HCT116 (cell line): ENCODE results near the gene PPTC7.

Experiments used
- MAX ChIP-seq: IDR thresholded peaks from 2 replicates; pipeline ENCODE4 v1.6.1; 2012
- SP1 ChIP-seq: IDR thresholded peaks from 2 replicates; pipeline ENCODE4 v1.6.1; 2012; ENCODE audit warnings: low read depth
- TF ChIP-seq, protein P1 (sequence below), 3 experiments: fragments of 200-600 bp in 1 of 3; sonication (generic) in 1 of 3; IDR thresholded peaks in 2 of 3; conservative IDR thresholded peaks in 1 of 3; 2 replicates each; pipeline ENCODE4 v1.5.1; 2012 to 2017; ENCODE audit warnings: low read depth in 2 of 3, low read length in 2 of 3, antibody characterized with exemption in 1 of 3, borderline replicate concordance in 1 of 3, control low read depth in 1 of 3, mild to moderate bottlenecking in 1 of 3, mixed read lengths in 1 of 3, mixed run types in 1 of 3, moderate library complexity in 1 of 3; ENCODE audit not compliant: insufficient read depth in 1 of 3

DNA sequence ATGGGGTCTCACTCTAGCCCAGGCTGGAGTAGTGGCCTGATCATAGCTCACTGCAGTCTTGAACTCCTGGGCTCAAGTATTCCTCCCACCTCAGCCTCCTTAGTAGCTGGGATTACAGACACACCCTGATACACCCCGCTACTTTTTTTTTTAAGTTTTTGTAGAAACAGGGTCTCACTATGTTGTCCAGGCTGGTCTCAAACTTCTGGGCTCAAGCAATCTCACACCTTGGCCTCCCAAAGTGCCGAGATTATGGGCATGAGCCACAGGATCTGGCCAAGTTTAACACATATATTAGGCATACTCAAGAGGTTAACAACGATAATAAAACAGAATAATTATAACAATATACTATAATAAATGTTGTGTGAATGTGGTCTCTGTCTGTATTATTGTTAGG is 25.8 kb downstream of the PPTC7 start:
- TF ChIP-seq, protein P1, sequence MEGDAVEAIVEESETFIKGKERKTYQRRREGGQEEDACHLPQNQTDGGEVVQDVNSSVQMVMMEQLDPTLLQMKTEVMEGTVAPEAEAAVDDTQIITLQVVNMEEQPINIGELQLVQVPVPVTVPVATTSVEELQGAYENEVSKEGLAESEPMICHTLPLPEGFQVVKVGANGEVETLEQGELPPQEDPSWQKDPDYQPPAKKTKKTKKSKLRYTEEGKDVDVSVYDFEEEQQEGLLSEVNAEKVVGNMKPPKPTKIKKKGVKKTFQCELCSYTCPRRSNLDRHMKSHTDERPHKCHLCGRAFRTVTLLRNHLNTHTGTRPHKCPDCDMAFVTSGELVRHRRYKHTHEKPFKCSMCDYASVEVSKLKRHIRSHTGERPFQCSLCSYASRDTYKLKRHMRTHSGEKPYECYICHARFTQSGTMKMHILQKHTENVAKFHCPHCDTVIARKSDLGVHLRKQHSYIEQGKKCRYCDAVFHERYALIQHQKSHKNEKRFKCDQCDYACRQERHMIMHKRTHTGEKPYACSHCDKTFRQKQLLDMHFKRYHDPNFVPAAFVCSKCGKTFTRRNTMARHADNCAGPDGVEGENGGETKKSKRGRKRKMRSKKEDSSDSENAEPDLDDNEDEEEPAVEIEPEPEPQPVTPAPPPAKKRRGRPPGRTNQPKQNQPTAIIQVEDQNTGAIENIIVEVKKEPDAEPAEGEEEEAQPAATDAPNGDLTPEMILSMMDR (IDR thresholded peaks at IDR 0.05 in 2 of 3, conservative IDR thresholded peaks at IDR 0.05 in 1 of 3; ENCODE audit: borderline replicate concordance in 1 of 3, insufficient read depth in 1 of 3, low read depth in 2 of 3, low read length in 2 of 3): no peak
- no peak for TF ChIP-seq SP1
- TF ChIP-seq MAX: no peak
